HS-5 (cell line): ENCODE data around the gene UNC13C.

Source experiments
- DNase-seq: peaks from one replicate; pipeline ENCODE4 v3.0.0-alpha.2; 2012; ENCODE audit warnings: low read depth

UNC13C gene

DNA sequence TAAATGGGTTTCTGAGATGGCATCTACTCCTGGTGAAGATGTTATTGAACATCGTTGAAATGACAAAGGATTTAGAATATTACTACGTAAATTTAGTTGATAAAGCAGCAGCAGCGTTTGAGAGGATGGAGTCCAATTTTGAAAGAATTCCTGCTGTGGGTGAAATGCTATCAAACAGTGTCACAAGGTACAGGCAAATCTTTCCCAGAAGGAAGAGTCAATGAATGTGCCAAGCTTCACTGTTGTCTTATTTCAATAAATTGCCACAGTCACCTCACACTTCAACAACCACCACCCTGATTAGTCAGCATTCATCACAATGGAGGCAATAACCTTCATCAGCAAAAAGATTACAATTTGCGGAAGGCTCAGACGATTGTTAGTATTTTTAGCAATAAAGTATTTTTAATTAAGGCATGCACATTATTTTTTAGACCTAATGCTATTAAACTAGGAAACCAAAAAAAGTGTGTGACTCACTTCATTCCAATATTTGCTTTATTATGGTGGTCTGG, 142.8 kb downstream of the UNC13C start:
- DNase-seq: no peak

DNA sequence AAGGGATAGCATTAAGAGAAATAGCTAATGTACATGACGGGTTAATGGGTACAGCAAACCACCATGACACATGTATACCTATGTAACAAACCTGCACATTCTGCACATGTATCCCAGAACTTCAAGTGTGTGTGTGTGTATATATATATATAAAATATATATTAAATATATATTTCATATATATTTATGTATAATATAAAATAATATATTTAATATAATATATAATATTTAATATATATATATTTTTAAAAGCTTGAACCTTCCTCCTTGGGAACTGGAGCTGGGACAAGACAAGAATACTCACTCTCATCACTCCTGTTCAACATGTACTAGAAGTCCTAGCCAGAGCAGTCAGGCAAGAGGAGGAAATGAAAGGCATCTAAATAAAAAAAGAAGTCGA, 149.3 kb downstream of the UNC13C start:
- no peak for DNase-seq

DNA sequence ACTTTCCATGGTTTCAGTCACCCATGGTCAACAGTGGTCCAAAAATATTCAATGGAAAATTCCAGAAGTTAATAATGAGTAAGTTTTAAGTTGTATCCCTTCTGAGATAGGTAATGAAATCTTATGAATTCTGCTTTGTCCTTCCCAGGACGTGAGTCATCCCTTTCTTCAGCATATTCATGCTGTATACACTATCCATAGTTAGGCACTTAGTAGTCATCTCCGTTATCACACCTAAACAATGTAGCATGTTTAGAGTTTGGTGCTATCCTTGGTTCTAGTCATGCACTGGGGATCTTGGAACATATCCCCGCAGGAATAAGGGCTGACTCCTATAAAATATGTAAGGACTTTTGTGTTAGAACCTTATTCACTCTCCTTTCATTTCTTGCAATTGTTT, 153.2 kb downstream of the UNC13C start:
- DNase-seq: no peak

DNA sequence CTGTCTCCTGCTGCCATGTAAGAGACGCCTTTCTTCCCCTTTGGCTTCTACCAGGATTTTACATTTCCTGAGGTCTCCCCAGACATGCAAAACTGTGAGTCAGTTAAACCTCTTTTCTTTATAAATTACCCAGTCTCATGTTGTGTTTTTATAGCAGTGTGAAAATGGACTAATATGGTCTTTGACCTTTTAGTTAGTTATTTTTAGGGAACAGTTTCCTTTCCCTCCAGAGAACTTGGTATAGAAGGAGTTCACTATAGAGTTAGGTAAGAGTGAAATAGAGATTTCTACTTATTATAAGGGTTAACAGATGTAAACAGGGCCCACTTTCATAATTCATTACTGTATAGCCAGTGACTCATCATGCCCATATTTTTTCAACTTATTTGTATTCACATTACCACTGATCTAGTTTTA, 170.9 kb downstream of the UNC13C start:
- no peak for DNase-seq

DNA sequence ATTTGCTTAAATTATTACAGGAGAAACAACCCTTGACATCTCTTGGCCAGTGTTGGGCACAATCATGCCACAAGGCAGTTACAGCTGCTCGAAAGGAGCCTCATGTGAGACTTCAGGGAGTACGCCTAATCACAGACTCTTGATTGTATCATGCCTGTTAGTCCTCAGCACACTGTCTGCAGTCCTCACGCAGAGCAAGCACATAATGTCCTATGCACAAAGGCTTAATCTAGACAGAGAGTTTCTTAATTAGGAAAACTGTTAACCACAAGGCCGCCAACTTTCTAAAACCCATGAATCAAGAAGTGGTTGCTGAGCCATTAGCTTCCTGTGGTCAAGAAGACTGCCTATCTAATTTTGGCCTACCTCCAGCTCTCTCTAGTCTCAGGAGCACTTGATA, 172.0 kb downstream of the UNC13C start:
- no peak for DNase-seq

DNA sequence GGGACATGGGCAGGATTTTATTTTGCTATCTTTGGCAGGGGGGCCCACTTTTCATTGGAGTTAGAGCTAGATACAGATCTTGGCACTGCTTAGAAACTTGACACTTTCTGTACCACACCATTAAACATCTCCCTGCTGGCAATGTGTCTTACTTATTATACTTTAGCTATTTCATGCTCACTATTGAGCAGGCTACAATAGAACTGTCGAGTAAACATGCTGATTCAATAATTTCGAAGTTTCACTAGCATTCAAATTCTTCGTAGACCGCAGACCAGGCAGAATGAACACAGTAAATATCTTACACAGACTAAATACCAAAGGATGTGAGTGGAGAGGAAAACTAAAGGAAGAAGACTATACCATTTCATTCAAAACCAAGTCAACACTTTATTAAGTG, 180.8 kb downstream of the UNC13C start:
- DNase-seq: no peak

DNA sequence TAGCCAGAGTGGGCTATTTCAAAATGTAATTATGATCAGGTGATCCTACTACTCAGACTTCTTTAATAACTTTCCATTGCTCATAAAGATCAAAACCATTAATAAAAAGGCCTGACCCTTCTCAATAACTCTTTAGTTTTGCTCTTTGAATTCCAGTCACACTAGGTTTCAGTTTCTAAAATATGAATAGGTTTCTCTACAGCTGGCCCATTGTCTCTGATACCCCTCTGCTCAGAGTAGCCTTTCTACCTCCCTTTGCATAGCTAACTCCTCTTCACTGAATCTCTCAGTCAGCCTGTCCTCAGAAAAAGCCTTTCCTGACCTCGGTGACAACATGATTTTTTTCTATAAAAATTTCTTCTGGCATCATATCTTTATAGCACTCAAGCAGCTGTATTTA, 209.1 kb downstream of the UNC13C start:
- DNase-seq: no peak

DNA sequence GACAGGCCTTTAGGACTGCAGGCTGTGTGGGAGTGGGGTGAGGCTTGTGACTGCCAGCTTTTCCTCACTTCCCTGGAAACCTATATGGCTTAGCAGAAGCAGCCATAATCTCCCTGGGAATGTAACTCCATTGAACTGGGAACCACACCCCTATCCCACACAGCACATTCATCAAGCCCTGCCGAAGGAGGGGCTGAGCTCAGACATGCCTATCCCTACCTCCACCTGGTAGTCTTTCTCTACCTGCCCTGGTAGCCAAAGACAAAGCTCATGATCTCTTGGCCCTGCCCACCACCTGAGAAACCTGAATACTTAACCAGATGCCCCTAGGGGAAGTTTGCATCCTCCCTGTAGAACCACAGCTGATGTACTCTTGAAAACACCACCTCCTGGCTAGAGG, 219.8 kb downstream of the UNC13C start:
- no peak for DNase-seq

DNA sequence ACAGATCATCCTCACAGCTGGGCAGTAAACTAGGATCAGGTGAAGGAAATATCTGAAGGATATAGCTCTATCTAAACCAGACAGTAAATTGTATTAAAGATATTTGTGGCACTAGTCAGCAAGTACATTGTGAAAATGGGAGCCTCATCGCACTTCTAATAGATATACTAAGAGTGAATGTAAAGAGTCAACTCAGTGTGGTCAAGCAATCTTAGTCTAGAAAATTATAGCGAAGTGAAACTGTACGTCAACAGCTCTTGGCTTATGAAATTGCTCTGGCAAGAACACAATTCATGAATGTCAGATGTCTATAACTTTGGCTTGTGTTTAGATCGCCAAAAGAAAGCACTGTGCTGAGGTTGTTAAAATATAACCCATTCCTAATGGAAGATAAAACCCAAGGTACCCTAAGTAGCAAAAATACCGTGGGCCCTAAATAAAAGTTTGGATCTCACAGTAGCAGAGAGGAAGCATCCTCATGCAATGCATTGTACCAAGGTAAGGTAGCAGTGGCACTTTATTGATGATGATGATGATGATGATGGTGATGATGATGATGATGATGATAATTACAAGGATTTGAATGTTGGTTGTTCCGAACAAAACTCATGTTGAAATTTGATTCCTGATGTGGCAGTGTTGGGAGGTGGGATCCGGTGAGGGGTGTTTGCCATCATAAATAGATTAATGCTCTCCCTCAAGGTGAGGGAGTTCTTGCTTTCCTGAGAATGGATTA, 228.5 kb downstream of the UNC13C start:
- DNase-seq: no peak

DNA sequence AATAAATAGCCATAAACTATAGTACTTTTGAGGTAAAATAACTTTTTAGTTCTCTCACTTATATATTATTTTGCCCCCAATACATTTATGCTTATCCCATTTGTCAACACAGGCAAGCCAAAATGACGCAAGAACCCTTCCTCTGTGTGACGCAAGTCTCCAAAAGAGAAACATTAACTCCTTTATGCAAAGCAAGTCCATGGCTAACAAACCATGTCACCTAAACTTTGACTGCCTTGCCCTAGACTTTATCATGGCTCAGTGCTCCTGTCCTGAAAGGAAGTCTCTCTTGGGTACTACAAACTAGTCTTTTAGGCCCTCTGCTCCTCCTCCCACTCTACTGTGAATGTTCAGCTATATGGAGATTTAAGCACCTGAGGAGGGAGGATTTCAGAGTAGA, 230.5 kb downstream of the UNC13C start:
- DNase-seq: no peak

DNA sequence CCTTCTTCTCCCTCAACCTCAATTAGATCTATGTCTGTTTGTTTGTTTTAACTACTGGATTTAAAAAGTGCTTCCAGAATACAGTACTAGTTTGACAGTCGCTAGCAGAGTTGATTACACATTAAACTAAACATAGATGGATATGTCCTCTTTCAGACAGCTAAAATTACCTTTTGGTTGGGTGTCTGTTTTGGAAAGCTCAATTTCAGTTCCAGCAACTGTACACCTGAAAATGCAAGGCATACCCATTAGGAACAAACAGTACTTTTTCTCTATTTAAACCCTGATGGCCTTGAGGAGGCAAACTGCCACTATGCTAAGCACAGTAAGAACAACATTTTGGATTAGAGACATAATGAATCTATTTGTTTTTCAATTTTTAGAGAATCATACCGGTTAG, 234.4 kb downstream of the UNC13C start:
- no peak for DNase-seq

DNA sequence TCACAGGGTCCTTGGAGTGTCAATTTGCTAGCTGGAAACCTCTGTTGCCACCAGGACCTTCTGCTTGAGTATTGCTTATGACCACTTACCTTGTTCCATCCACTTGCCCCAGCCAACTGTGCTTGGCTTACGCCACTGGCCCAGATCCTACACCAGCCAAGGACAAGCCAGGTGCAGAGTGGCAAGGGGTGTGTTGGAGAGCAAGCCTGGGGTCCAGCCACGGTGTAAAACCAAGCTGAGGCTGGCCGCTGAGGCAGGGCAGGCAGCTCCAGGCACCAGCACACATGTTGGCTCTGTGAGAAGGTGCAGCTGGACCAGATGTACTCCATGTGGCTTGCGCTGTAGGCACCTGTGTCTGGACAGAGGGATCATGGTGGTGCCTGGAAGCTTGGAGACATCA, 248.2 kb downstream of the UNC13C start:
- no peak for DNase-seq

DNA sequence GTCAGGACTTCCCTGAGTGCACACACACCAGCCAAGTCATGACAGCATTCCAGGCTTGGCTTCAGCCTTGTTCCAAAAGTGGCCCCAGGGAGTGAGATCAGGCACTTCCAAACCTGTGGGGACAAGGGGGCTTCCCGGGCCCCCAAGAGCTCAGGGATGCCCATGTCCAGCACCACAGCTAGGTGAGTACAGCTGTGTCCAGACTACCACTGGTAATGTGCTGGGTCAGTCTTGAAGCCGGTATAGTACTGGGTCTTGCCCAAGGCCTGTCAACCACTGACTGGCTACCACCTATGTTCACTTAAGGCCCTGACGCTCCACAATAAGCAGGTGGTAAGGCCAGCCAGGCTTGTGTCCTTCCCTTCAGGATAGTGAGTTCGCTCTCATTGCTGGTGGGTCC, 249.3 kb downstream of the UNC13C start:
- DNase-seq: no peak

DNA sequence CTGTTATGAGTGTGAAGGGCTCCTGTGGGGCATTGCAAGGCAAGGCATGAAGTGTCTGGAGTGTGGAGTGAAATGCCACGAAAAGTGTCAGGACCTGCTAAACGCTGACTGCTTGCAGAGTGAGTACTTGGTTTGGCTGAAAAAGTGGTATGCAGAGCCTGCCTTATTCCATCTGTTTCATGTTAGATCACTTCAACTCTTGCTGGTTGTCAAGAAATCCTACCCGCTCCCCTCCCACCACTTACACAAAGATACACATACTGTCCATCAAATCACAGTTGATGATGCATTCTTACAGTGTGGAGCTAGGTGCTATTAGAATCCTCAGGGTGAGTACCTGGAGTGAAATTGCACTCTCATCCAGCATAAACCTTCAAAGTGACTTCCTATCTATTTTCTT, 272.1 kb downstream of the UNC13C start:
- DNase-seq: no peak

DNA sequence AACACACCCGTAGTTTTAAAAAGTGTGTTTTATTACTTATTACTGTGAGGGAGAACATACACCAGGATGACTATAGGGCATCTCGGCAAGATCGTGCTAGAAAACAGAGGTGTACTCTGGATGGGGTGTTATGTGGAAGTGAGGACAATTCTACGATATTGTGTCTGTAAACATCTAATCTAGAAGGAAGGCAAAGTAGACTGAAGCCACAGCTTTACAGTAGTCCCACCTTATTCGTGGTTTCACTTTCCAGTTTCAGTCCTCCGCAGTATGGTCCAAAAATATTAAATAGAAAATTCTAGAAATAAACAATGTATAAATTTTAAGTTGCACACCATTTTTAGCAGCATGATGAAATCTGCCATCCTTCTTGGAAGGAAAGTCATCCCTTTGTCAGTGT, 277.9 kb downstream of the UNC13C start:
- DNase-seq: no peak

DNA sequence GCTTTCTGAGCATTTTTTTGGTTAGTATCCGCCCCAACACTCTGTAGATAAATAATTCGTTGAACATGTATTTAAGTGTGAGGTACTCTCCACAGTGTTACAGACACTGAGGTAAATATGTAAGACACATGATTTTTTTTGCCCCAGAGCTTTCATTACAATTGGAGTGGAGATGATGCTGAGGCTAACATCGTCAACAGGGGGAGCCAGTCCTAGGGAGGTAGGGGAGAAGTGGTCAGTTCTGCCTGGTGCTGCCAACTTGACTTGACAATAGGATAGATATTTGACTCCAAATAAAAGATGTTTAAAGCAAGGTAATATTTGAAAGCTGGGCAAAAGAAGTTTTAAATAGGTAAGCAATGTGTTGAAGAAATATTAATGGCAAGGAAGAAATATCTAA, 295.7 kb downstream of the UNC13C start:
- DNase-seq: no peak

DNA sequence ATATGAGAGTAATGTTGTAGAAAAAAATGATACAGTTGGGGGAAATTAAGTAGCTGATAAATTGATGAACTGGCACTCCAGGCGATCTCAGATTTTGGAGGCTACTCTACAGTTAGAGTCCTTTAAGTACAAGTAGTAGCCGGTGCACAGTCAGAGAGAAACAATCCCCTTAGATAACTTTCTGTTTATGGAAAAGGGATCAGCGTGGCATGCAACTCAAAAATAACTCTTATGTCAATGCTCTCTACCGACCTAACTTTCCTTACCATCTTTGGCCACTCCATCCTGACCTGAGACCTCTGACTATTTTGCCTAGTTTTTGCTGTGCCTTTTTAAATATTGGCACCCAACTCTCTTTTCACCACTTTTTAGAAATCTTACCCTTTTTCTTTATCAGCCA, 299.6 kb downstream of the UNC13C start:
- DNase-seq: no peak

DNA sequence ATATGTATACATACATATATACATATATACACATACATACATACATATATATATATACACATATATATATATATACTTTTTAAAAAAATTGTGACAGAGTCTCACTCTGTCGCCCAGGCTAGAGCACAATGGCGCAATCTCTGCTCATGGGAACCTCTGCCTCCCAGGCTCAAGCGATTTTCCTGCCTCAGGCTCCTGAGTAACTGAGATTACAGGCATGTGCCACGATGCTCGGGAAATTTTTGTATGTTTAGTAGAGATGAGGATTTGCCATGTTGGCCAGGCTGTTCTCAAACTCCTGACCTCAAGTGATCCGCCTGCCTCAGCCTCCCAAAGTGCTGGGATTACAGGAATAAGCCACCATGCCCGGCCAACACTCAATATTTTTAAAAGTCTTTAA, 302.5 kb downstream of the UNC13C start:
- DNase-seq: no peak

DNA sequence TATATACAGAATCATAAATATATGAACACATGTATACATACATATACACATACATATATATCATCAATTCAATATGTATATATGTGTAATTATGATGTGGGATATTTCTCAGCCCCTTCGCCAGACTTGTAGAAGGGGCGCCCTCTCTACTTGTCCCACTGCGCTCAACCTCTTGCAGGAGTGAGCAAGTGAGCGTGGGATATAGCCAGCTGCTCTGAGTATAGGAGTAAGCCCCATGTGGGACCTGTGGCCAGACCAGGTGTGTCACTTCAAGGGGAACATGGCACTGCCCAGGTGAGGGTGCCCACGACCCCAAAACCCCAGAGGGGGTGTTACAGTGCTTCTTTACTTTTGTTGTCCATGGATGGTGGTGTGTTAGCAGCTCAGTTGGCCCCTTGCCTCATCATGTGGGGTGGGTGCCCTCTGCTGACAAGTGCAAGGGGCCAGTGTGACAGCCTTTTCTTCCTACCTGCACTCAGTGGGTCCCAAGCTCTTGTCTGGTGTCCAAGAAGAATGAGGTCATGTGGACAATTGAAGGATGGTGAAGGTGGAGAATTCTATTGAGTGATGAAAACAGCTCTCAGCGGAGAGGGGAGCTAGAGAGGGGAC, 304.1 kb downstream of the UNC13C start:
- no peak for DNase-seq

DNA sequence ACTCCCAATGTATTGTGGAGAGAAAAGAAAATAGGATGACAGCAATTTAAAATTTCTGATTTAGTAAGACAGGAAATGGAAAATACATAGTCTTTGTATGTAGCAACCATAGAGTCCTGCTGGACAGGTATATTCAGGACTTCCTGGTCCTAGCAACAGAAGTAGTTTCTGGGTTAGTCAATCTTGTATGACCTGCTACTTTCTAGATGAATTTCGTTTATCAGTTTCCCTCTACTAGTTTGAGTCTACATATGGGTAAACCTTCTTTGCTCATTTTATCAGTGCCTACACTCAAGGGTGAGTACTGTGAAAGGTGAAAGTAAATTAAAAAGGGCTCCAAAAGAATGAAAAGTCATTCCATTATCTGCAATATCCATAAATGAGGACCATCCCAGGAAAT, 309.8 kb downstream of the UNC13C start:
- no peak for DNase-seq

DNA sequence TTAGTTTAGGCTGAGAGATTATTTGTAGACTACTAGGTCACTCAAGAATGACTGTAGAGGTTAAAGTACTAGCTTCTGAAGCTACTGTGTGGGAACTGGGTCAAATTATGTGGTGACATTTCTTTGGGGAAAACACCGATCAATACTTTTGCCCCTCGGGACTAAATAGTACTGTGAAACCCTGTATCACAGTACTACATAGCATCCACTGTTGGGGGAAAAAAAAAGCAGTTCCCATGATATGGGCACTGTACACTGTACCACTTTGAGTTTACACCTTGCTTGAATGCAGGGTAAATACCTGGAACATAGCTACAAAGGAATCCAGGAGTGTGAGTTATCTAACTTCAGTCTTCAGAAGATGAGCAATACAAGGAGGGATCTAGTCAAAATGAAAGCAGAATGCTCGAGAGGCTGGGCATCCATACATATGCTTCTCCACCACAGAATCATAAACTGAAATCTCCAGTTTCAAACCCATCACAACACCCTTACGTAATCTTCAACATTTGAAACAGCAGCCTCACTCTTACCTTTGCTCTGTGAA, 311.4 kb downstream of the UNC13C start:
- DNase-seq: no peak

DNA sequence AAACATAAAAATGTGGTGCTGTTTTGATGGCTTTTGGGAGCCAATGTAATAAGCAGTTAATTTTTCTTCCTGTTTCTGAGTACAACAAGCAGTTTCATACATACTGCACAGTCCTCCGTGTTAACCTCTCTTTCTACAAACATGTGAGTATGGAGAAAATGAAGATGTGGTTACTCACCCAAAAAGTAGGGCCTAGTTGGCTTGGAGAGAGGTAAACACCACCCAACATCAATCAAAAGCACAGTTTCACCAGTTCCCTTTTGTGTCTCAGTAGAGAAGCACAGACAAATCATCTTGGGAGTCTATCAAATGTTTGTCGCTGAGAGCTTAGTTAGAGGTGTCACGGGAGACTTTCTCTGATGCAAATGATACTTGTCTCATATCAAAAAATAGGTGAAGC, 320.2 kb downstream of the UNC13C start:
- DNase-seq: no peak

DNA sequence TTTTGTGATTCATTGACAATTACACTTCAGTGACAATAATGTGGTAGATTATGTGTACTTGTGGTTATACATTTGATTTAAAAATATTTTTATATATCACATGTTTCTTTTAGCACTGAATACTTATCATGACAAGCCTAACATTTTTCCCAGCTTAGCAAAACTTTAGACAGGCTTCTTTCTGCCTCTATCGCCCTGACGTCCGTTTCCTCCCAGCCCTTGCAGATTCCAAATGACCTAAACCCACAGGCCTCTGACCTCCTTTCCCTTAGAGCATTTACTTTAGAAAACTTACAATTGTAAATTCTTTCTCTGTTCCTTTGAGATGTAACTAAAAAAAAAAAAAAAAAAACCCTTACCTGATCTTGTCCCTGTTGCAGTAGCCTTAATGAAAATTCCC, 326.1 kb downstream of the UNC13C start:
- no peak for DNase-seq

DNA sequence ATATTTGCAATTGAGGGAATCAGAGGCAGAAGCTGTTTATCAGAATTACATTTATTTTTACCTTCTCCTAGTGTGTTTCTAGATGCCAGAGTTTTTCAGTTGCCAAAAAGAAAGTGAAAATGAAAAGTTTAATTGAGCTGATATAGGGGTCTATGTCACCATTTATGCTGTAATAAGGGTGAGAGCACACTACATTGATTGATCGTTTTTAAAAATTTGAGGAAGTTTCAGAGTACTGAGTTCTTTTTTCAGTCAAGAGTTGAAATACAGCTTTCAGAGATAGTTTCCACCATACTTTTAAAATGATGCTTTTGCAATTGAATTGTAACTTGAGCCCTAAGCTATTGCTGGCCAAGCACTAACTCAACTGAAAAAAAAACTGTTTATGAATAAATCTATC, 326.9 kb downstream of the UNC13C start:
- no peak for DNase-seq
